Measurements from ENCODE around the gene CDKN2D.
"Not testable (repeated sequence)": the region's sequence is repeated elsewhere in the genome, so short reads cannot be mapped to it uniquely, and the experiment has no call there.

CDKN2D gene

GRCh38 chr19:10580979-10581631 lies 12.3 kb upstream of the CDKN2D start:
- DNase-seq (ENCODE audit: low read depth in 2 of 2): peak; percentile 56 to 64

GRCh38 chr19:10577951-10578350 lies 9.2 kb upstream of the CDKN2D start:
- no peak for DNase-seq (ENCODE audit: low read depth in 2 of 2)

DNA sequence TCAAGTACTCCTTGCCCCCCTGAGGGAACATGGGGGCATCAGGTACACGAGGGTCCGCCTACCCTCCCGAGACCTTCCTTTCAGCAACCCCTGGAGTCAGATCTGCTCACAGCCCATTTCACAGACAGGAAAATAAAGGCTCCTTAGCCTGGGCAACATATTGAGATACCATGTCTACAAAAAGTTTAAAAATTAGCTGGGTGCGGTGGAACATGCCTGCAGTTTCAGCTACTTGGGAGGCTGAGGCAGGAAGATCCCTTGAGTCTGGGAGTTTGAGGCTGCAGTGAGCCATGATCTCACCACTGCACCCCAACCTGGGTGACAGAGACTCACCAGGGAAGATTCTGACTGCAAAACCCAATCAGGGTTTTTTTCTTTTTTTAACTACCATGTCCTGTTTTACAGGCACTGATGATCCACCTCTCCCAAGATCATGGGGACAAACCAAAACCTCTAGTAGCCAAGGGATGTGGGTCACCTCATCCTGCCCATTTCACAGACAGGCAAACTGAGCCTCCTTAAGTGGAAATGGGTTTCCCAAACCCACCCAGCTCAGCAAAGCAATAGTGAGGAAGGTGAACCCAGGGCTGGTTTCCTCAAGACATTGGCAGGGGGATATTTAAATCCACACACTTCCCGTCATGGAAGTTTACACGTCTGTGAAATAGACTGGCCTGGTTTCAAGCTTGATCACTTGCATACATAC lies 6.4 kb upstream of the CDKN2D start:
- DNase-seq (ENCODE audit: low read depth in 2 of 2): no peak

GRCh38 chr19:10574462-10574861 lies 5.7 kb upstream of the CDKN2D start:
- DNase-seq (ENCODE audit: low read depth in 2 of 2): no peak

- not testable (repeated sequence) for DNase-seq (ENCODE audit: low read depth in 2 of 2)
Observed at GRCh38 chr19:10573793-10574192, 5.0 kb upstream of the CDKN2D start.

GRCh38 chr19:10568062-10568825 lies 535 bp downstream of the CDKN2D start:
- no peak for DNase-seq (ENCODE audit: low read depth in 2 of 2)

DNA sequence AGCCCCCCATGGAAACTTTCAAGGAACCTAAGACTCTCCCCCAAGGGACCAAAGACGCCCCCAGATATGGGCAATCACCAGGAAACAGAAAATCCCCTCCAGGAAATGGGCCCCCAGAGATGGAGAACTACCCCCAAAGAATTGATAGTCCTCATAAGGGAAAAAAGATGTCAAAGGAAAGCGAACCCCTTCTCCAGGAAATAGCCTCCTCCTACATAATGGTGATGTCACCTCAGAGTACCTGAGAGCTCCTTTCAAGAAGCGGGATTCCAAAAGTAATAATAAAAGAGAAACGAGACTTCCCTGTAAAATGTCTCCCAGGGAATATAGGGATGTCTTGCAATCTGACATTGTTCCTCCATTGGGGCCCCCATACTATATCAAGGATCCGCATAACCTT lies 1.1 kb downstream of the CDKN2D start:
- no peak for DNase-seq (ENCODE audit: low read depth in 2 of 2)

- DNase-seq (ENCODE audit: low read depth in 2 of 2): no peak
Observed at GRCh38 chr19:10566658-10567410, 1.9 kb downstream of the CDKN2D start.

GRCh38 chr19:10566408-10566657 lies 2.4 kb downstream of the CDKN2D start:
- no peak for DNase-seq (ENCODE audit: low read depth in 2 of 2)

GRCh38 chr19:10565567-10566407 lies 3.0 kb downstream of the CDKN2D start, which contains the start of gene KRI1:
Gene KRI1 (minus strand): TSS chr19:10566010. CDS start chr19:10565999, 11 bp downstream.
- DNase-seq (ENCODE audit: low read depth in 2 of 2): peak; percentile 87 to 90

GRCh38 chr19:10565028-10565566 lies 3.7 kb downstream of the CDKN2D start:
- DNase-seq (ENCODE audit: low read depth in 2 of 2): peak in 1 of 2 experiments; percentile 15

GRCh38 chr19:10562609-10563008 lies 6.2 kb downstream of the CDKN2D start:
- DNase-seq (ENCODE audit: low read depth in 2 of 2): no peak

- no peak for DNase-seq (ENCODE audit: low read depth in 2 of 2)
Observed at GRCh38 chr19:10560154-10560553, 8.6 kb downstream of the CDKN2D start.

DNA sequence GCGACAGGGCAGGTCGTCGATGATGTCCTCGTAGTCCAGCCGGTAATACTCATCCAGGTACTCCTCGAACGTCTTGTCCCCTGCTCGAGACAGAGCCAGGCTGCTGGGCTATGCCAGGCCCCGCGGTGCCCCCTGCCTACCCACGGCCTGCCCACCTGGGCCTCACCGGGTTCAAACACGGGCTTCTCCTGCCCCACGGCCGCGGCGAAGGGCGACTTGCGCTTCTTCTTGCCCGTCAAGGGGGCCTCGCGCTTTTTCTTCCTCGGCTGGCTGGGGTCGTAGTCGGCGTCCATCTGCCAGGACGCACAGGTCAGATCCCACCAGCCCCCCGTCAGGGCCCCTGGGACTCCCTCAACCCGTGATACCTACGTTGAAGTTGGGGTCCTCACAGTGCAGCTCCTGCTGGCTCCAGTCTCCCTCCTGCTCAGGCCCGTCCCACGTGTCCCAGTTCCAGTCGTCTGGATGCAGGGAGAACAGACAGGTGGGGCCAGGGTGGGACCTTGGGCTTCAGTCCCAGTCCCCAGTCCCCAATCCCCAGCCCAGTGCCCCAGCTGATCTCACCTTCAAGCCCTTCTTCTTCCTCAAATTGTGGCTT lies 11.1 kb downstream of the CDKN2D start:
- DNase-seq (ENCODE audit: low read depth in 2 of 2): no peak

GRCh38 chr19:10555610-10555973 lies 13.2 kb downstream of the CDKN2D start:
- DNase-seq (ENCODE audit: low read depth in 2 of 2): no peak

DNA sequence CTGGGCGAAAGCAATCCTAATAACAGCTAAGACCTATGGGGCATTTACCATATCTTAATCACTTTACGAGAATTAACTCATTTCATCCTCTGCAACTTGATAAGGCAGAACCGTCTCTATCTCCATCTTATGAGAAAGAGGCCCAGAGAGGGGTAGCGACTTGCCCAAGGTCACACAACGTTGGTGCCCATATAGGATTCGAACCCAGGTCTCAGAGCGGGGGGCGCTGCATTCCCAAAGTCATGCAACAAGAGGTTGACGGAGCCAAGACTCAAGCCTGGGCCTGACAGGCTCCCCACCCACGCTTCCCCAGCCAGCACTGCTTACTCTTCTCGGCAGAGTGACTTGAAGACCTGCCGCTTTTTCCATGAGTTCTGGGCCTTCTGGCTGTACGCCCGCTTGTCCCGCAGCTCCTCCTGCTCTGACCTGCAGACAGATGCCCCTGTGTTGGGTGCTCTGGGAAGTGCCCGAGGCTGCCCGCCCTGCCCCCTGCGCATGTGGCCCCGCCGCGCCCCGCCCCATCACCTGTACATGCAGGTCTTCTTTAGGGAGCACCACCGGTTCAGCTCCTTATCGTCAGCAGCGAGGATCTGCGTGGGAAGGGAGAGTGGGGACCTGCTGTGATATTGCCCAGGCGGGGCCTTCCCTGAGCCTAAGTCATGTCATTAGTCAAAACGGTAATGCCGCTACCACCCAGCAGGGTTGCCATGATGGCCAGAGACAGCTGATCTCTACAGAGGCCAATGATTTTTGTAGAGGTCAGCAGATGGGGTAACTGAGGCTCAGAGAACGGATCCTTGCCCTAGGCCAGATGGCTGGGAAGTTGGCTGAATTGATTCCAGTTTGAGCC lies 13.8 kb downstream of the CDKN2D start:
- no peak for DNase-seq (ENCODE audit: low read depth in 2 of 2)

GRCh38 chr19:10553943-10554381 lies 14.8 kb downstream of the CDKN2D start:
- DNase-seq (ENCODE audit: low read depth in 2 of 2): no peak

GRCh38 chr19:10553087-10553667 lies 15.6 kb downstream of the CDKN2D start:
- no peak for DNase-seq (ENCODE audit: low read depth in 2 of 2)

DNA sequence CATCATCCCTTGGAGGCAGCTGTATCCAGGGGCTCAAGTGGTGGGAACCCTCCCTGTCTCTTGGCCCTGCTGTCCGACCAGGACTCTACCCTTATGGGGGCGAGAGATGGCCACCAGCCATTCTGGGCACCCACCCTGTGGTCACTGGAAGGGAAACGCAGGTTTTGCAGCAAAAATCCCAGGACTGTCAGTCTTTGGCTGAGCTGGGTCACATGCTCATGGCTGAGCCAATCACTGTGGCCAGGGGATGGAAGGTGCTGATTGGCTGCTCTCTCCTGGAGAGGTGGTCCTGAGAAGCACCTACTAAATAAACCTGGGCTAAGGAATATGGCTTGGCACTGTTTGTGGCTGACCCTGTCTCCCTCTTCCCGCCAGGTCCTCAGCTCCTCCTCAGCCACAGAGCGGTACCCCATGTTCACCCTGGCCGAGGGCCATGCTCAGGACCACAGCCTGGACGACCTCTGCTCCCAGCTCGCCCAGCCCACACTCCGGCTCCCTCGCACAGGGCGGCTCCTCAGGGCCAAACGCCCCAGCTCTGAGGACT lies 16.2 kb downstream of the CDKN2D start:
- DNase-seq (ENCODE audit: low read depth in 2 of 2): no peak

Measured in fibroblast of skin of left biceps (primary cell).